Mucosa of gallbladder (tissue), 1 donor: Measurements from ENCODE around the gene TMSB10. TPM values are rescaled to one million over a fixed set of nuclear protein-coding genes. Genes with fewer than 3 reads are reported as not detected.
"Not testable (repeated sequence)": the region's sequence is repeated elsewhere in the genome, so short reads cannot be mapped to it uniquely, and the experiment has no call there.

Source experiments
- DNase-seq: peaks from one replicate; pipeline ENCODE4 v3.0.0-alpha.2; 2020; ENCODE audit warnings: low spot score
- total RNA-seq: library from RNA; stranded (reverse); gene quantifications from one replicate; pipeline ENCODE4 v1.2.1, GENCODE V29; 2021
- donor health status: DM: no; HTN: no; CAD: no.

Gene TMSB10
- total RNA-seq, 1 donor from 2014 or later = 999 TPM

- DNase-seq = no peak
These were observed 1.3 kb upstream of the TMSB10 start for GRCh38 chr2:84904151-84904550.

GRCh38 chr2:84904717-84905174, 710 bp upstream of the TMSB10 start:
- DNase-seq = peak; percentile 69

GRCh38 chr2:84906108-84906899, 848 bp downstream of the TMSB10 start:
- DNase-seq = no peak

- peak; percentile 73 for DNase-seq
These were observed 1.7 kb downstream of the TMSB10 start for GRCh38 chr2:84906900-84907714.

DNA sequence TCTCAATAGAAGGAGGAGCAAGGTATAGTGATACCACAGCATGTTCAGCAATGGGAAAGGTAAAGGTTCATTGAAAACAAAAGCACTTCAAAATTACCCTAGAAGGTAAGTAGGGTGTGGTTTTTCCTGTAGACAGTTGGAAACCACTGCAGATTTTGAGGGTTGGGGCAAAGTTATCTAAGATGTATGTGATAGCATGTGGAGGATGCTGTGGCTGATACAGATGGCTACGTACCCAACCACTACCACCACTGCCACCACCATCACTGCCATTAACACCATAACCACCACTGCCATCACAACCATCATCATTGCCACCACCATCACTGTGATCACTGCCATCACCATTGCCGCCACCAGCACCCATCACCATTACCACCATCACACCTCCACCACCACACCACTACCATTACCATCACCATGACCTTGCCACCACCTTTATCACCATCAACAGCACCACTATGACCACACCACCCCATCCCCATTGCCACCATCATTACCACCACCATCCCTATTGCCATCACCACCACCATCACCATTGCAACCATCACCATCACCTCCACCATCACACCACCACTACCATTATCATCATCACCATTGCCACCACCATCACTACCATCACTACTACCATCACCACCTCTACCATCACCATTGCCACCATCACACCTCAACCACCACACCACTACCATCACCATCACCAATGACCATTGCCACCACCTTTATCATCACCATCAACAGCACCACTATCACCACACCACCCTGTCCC, 3.7 kb downstream of the TMSB10 start:
- no peak for DNase-seq

- no peak for DNase-seq
These were observed 5.8 kb downstream of the TMSB10 start for GRCh38 chr2:84911135-84911678.

DNA sequence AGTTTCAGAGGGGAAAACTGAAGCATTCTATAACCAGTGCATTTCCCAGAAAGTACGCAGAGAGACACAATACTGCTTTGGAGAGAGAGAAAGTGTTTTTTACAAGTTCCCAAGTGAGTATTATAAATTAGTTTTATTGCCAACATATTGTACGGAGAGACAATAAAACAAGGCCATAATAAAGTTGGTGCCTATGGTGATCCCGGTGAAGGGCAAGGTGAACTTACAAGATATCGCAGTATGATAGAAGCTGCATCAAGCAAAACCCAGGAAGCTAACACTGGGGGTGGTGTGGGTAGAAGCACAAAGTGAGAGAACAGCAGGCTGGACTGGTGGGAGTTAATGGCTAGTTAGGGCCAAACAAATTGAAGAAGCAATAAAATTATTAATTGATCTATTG, 7.5 kb downstream of the TMSB10 start:
- DNase-seq = no peak

DNA sequence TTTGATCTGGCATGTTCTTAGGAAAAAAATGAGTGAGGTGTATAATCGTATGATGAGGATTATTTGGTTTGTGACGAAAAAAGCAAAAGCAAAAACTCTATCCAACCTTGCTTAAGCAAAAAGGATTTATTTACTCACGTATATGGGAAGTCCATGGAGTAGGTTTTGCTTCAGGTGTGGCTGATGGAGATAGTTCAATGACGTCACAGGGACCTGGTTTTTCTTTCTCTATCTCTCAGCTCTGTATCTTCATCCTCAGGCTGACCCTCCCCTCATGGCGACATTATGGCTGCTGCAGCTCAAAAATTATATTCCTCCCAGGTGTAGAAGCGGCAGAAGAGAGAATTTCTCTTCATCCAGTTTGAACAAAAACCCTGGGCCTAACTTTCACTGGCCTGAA, 8.9 kb downstream of the TMSB10 start:
- no peak for DNase-seq

GRCh38 chr2:84915675-84916074, 10.2 kb downstream of the TMSB10 start:
- DNase-seq = not testable (repeated sequence)

DNA sequence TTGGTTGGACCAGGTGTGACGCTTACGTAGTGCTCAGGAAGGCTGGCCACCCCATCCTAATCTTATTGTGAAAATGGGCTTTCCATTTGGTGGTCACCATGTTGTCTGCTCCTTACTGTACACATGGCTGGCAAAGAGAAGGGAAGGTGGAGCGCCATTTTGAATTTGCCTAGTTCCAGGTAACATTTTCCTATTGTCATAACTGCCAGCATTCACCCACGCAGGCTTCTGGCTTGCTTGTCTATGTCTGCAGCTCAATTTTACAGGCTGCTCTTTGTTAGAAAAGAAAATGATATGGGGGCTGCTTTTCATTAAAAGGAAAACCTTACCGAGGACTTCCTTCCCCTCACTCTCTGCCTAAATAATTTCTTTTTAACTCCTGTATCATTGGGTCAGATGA, 12.4 kb downstream of the TMSB10 start:
- not testable (repeated sequence) for DNase-seq

GRCh38 chr2:84918430-84918829, 13.0 kb downstream of the TMSB10 start:
- no peak for DNase-seq

DNA sequence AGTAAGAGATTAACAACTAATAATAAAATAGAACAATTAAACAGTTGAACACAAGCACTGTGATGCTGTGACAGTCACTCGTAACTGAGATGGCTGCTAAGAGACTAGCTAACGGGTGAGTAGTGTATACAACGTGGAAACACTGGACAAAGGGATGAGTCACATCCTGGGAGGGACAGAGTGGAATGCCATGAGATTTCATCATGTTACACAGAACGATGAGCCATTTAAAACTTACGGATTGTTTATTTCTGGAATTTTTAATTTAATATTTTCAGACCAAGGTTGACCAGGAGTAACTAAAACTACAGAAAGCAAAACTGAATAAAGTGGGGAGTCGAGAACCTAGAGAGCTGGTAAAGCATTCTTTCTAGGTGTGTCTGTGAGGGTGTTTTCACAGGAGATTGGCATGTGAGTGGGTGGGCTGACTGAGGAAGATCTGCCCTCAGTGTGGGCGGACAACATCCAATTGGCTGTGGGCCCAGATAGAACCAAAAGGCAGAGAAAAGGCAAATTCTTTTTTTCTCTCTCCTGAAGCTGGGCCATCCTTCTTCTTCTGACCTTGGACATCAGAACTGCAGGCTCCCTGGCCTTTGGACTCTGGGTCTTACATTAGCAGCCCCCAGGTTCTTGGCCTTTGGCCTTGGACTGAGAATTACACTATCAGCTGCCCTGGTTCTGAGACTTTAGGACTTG, 14.6 kb downstream of the TMSB10 start:
- DNase-seq = peak; percentile 57

GRCh38 chr2:84923009-84923408, 17.6 kb downstream of the TMSB10 start:
- DNase-seq = no peak

DNA sequence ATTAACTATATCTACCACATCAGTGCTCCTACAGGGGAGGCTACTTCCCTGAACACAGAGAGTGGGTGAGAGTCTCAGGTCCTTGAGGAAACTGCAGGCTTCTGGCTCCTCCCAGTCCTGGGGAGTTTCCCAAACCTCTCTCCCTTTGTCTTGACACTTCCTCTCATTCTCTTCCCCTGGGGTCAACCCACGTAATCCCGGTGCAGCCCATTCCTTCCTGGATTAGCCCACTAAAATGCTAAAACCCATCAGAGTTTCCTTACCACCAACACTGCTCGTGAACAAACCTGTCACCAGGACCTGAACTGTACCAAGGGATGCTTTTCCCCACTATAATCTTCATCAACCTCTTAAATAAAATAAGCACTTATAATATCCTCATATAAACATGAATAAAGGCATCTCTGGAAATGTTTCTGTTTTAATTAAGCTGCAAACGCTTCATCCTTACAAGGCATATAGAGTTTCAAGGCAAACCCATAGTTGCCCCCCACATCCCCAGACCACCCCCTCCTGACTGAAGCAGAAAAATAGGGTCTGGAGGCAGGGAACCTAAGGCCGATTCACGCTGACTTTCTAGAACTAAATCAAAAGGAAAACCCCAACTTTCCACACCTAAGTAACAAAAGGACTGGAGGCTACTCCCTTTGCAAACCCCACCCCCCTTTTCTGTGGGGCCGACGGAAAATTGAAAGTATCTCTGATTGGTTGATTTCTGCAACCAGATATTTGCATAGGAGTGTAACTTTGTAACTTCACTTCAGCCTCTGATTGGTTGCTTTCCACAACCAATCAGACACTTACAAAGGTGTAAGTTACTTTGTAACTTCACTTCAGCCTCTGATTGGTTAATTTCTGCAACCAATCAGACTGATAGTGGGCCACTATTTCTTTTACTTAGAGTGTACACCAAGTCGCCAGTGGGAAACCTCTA, 19.0 kb downstream of the TMSB10 start:
- DNase-seq = no peak

- no peak for DNase-seq
These were observed 19.9 kb downstream of the TMSB10 start for GRCh38 chr2:84925336-84925723.

- DNase-seq = peak; percentile 97
These were observed 20.4 kb downstream of the TMSB10 start for GRCh38 chr2:84925724-84926376.

- DNase-seq = no peak
These were observed 21.8 kb downstream of the TMSB10 start for GRCh38 chr2:84927275-84927627.

GRCh38 chr2:84931384-84931821, 25.9 kb downstream of the TMSB10 start:
- no peak for DNase-seq

GRCh38 chr2:84938194-84938879, 32.9 kb downstream of the TMSB10 start:
- DNase-seq = no peak
